SK-N-MC (cell line): ENCODE measurements around the gene XPNPEP1.

Experiments
- DNase-seq: peaks from one replicate; pipeline ENCODE4 v3.0.0-alpha.2; 2011; ENCODE audit warnings: low read depth, low spot score
- H3K27ac ChIP-seq: fragments of 200-600 bp; sonication (generic); 2 replicates; pipeline ENCODE4 v1.5.1; 2016; ENCODE audit warnings: mixed run types
- H3K36me3 ChIP-seq: fragments of 200-600 bp; sonication (generic); 2 replicates; pipeline ENCODE4 v1.6.1; 2017; ENCODE audit warnings: antibody characterized with exemption, low read length, mixed read lengths; ENCODE audit not compliant: insufficient read depth
- H3K4me3 ChIP-seq: fragments of 200-600 bp; sonication (generic); 2 replicates; pipeline ENCODE4 v1.5.1; 2016
- H3K9ac ChIP-seq: fragments of 200-600 bp; sonication (generic); 2 replicates; pipeline ENCODE4 v1.8.0; 2017; ENCODE audit warnings: mixed run types, mixed read lengths; ENCODE audit not compliant: insufficient read length
- H3K9me3 ChIP-seq: fragments of 200-600 bp; sonication (generic); 2 replicates; pipeline ENCODE4 v1.6.1; 2017; ENCODE audit warnings: low read depth, mild to moderate bottlenecking, antibody characterized with exemption, low read length, moderate library complexity, mixed read lengths
- EZH2 ChIP-seq: fragments of 200-600 bp; sonication (generic); IDR thresholded peaks from one replicate; pipeline ENCODE4 v1.6.1; 2017; ENCODE audit warnings: antibody characterized with exemption
- FOXP2 ChIP-seq: optimal IDR thresholded peaks from 2 replicates; pipeline ENCODE3; 2011; ENCODE audit warnings: mild to moderate bottlenecking, moderate library complexity; ENCODE audit not compliant: insufficient read depth; ENCODE audit errors: extremely low read length, control extremely low read depth
- POLR2AphosphoS5 ChIP-seq: IDR thresholded peaks from 2 replicates; pipeline ENCODE4 v1.6.1; 2012; ENCODE audit warnings: mild to moderate bottlenecking, low read depth, low read length, borderline replicate concordance

The XPNPEP1 gene

GRCh38 chr10:109838592-109839244 is 84.6 kb downstream of the XPNPEP1 start:
- TF ChIP-seq EZH2 (no peak), FOXP2 (no peak), POLR2AphosphoS5 (no peak)

DNA sequence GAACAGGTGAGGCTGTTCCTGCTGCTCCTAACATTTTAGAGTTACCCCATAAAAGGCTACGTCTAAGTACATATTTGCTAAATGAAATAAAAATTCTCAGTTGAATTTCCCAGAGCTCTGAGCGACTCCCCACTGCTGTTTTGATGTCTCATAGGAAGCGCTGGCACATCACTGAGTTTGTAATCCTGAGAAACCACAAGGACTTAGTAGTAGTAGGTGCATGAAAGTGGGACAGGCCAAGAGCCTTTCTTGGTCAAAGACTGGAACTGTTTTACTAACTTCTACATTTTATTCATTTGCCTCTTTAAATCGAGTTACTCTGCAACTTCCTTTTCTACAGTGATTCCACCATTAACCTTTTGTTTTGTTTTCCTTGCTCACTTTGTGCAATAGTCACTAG is 85.9 kb downstream of the XPNPEP1 start:
- Histone ChIP-seq H3K27ac (no peak overlapping the region), H3K9ac (no peak overlapping the region), H3K4me3 (no peak overlapping the region), H3K36me3 (no peaks in the 10 kb centered on the region), H3K9me3 (no peaks in the 10 kb centered on the region)
- TF ChIP-seq FOXP2 (no peak), EZH2 (no peak), POLR2AphosphoS5 (no peak)
- DNase-seq = no peak

More at GRCh38 chr10:109838592-109839244, 84.6 kb downstream of the XPNPEP1 start:
- H3K27ac ChIP-seq = no peak overlapping the region
- DNase-seq = no peak
- H3K9ac ChIP-seq = no peak overlapping the region
- H3K9me3 ChIP-seq = no peaks in the 10 kb centered on the region
- no peak overlapping the region for H3K4me3 ChIP-seq
- no peaks in the 10 kb centered on the region for H3K36me3 ChIP-seq

DNA sequence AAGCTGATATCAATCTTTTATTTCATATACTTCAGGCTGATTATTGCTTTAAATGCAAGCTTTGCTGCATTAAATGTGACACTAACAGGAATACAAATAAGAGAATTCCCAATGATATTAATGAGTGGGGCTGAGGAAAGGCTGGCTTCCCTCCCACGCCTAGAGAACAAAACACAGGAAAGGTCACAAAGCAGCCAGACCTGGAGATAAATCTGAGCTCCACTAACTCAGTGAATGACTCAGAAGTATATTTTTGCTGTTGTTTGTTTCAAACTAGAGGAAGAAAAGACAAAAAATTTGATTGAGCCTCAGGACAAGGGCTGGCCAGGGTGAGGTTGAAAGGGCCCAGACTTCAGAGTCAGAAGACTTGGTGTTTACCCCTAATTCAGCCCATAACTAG is 88.1 kb downstream of the XPNPEP1 start:
- no peak overlapping the region for H3K9ac ChIP-seq
- no peak for DNase-seq
- no peak overlapping the region for H3K27ac ChIP-seq
- TF ChIP-seq EZH2 = no peak
- H3K36me3 ChIP-seq = no peaks in the 10 kb centered on the region
- H3K4me3 ChIP-seq = no peak overlapping the region
- H3K9me3 ChIP-seq = no peaks in the 10 kb centered on the region

DNA sequence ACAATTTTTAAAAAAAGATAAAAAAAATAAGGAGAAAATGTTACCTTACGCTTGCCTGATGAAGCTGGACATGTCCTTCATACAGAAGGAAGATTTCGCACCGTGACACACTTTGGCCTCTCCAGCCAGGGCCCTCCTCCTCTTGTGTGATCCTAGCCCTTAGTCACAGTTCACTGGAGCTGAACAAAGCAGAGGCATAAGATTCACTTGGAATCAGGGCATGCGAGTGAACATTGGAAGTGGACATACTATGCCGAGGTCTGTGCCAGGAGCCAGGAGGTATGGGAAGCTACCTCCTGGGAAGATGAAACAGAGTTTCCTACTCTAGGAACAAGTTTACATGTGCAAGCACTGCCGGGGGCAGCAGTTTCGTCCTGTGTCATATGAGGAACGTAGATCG is 91.5 kb downstream of the XPNPEP1 start:
- H3K36me3 ChIP-seq = no peaks in the 10 kb centered on the region
- no peak overlapping the region for H3K4me3 ChIP-seq
- H3K9ac ChIP-seq = no peak overlapping the region
- DNase-seq = no peak
- no peaks in the 10 kb centered on the region for H3K9me3 ChIP-seq
- no peak overlapping the region for H3K27ac ChIP-seq
- TF ChIP-seq POLR2AphosphoS5 (no peak), FOXP2 (no peak), EZH2 (no peak)

DNA sequence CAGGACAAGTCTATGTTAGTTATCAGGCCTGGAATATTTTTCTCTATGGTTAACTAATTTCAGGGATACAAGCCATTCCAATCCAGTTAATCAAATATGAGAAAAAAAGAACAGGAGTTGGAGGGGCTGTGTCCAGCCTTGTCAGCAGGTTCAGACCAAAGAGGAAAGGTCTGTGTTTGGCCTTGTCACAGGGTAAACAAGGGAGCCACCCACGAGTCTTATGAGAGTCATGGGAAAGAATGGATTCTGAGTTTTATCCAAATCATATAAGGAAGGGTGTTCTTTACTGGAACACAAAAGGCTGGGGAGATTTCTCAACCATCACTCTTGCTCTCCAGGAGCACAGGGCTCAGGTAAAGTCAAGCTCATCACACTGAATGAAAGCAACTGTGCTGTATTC is 99.1 kb downstream of the XPNPEP1 start:
- H3K9ac ChIP-seq = no peak overlapping the region
- no peak for TF ChIP-seq EZH2
- TF ChIP-seq FOXP2 = no peak
- TF ChIP-seq POLR2AphosphoS5 = no peak
- no peak overlapping the region for H3K27ac ChIP-seq
- no peak for DNase-seq
- no peaks in the 10 kb centered on the region for H3K9me3 ChIP-seq
- no peak overlapping the region for H3K4me3 ChIP-seq
- no peaks in the 10 kb centered on the region for H3K36me3 ChIP-seq

- Histone ChIP-seq H3K9ac (no peak overlapping the region), H3K4me3 (no peak overlapping the region), H3K27ac (no peak overlapping the region), H3K36me3 (no peaks in the 10 kb centered on the region), H3K9me3 (no peaks in the 10 kb centered on the region)
- DNase-seq = no peak
- no peak for TF ChIP-seq POLR2AphosphoS5
- no peak for TF ChIP-seq FOXP2
- TF ChIP-seq EZH2 = no peak
These were observed 100.1 kb downstream of the XPNPEP1 start for GRCh38 chr10:109823196-109823595.

DNA sequence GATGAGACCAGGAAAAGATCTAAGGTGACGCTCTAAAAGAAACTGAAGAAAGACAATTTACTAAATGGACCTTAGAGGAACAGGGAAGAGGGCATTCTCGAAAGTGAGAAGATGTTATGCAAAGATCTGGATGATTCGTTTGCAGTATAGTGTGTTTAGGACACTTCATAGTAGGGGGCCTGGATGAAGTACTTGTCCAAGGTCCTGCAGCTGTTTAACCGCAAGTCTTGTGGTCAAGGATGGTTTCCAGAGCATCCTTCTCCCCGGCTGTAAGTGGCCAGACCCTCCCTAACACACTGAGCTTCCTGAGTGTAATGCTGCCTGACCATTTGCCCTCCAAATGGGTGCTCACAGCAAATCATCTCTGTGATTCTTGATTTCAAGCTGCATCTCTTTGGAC is 101.6 kb downstream of the XPNPEP1 start:
- H3K9ac ChIP-seq = no peak overlapping the region
- no peaks in the 10 kb centered on the region for H3K36me3 ChIP-seq
- TF ChIP-seq POLR2AphosphoS5 (no peak), FOXP2 (no peak)
- no peak overlapping the region for H3K4me3 ChIP-seq
- no peak for DNase-seq
- no peak overlapping the region for H3K27ac ChIP-seq
- H3K9me3 ChIP-seq = no peaks in the 10 kb centered on the region

- no peak overlapping the region for H3K27ac ChIP-seq
- H3K4me3 ChIP-seq = no peak overlapping the region
- H3K9ac ChIP-seq = no peak overlapping the region
- no peaks in the 10 kb centered on the region for H3K9me3 ChIP-seq
- H3K36me3 ChIP-seq = no peaks in the 10 kb centered on the region
- no peak for DNase-seq
- no peak for TF ChIP-seq POLR2AphosphoS5
- TF ChIP-seq FOXP2 = no peak
- TF ChIP-seq EZH2 = no peak
These were observed 102.5 kb downstream of the XPNPEP1 start for GRCh38 chr10:109820620-109821405.

DNA sequence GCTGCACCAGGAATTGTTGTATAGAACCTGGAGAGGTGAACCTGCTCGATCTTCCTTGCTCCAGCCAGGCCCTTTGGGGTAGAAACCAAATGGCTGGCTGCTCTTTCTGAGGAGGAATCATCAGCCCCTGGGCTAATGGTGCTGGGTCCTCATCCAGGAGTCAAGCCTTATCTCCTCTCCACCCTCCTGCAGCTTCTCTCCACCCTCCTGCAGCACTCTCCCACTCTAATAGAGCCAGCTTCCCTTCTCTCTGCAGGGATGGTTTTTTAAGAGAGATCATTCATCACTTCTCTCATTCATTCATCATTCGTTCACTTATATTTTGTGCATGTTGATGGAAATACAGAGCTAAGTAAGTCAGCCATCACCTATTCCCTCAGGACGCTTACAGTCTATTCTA is 103.5 kb downstream of the XPNPEP1 start:
- TF ChIP-seq FOXP2 = no peak
- TF ChIP-seq POLR2AphosphoS5 = no peak
- TF ChIP-seq EZH2 = no peak
- no peak overlapping the region for H3K27ac ChIP-seq
- H3K4me3 ChIP-seq = no peak overlapping the region
- no peak overlapping the region for H3K9ac ChIP-seq
- no peaks in the 10 kb centered on the region for H3K9me3 ChIP-seq
- no peaks in the 10 kb centered on the region for H3K36me3 ChIP-seq
- no peak for DNase-seq
